HG03025 (cell line): ENCODE results near the gene NUP133.
A peak's percentile ranks its signal among the peaks of the same experiment; 100 is the strongest.
"Not testable (repeated sequence)": the region's sequence is repeated elsewhere in the genome, so short reads cannot be mapped to it uniquely, and the experiment has no call there.

Source experiments
- ATAC-seq: cut with Tn5 transposase; IDR thresholded peaks from one replicate; pipeline ENCODE4 v1.9.1; 2021; ENCODE audit warnings: mild to moderate bottlenecking, moderate library complexity; ENCODE audit not compliant: unreplicated experiment, low FRiP score

Gene NUP133

GRCh38 chr1:229507951-229508822 is at the start of gene NUP133:
TSS of gene NUP133 (minus strand) at chr1:229508341. CDS start at chr1:229508249, 92 bp downstream.
- ATAC-seq = peak; percentile 91

GRCh38 chr1:229557200-229557850 is 49.2 kb upstream of the NUP133 start:
- no peak for ATAC-seq

- no peak for ATAC-seq
Measured at GRCh38 chr1:229554886-229555621, 46.9 kb upstream of the NUP133 start.

- ATAC-seq = no peak
Measured at GRCh38 chr1:229553621-229554130, 45.5 kb upstream of the NUP133 start.

- no peak for ATAC-seq
Measured at GRCh38 chr1:229552732-229553131, 44.6 kb upstream of the NUP133 start.

GRCh38 chr1:229550812-229551567 is 42.8 kb upstream of the NUP133 start:
- ATAC-seq = no peak

- ATAC-seq = no peak
Measured at GRCh38 chr1:229547542-229547941, 39.4 kb upstream of the NUP133 start.

GRCh38 chr1:229544587-229544986 is 36.4 kb upstream of the NUP133 start:
- no peak for ATAC-seq

GRCh38 chr1:229539863-229540506 is 31.8 kb upstream of the NUP133 start:
- no peak for ATAC-seq

GRCh38 chr1:229538945-229539344 is 30.8 kb upstream of the NUP133 start:
- ATAC-seq = no peak

- no peak for ATAC-seq
Measured at GRCh38 chr1:229537894-229538293, 29.8 kb upstream of the NUP133 start.

- ATAC-seq = no peak
Measured at GRCh38 chr1:229536982-229537381, 28.8 kb upstream of the NUP133 start.

- ATAC-seq = no peak
Measured at GRCh38 chr1:229535230-229535629, 27.1 kb upstream of the NUP133 start.

GRCh38 chr1:229531326-229531725 is 23.2 kb upstream of the NUP133 start:
- ATAC-seq = no peak

GRCh38 chr1:229529639-229530038 is 21.5 kb upstream of the NUP133 start:
- ATAC-seq = no peak

GRCh38 chr1:229526695-229527094 is 18.6 kb upstream of the NUP133 start:
- no peak for ATAC-seq

GRCh38 chr1:229523052-229523451 is 14.9 kb upstream of the NUP133 start:
- no peak for ATAC-seq

GRCh38 chr1:229514578-229515275 is 6.6 kb upstream of the NUP133 start:
- peak; percentile 72 for ATAC-seq

GRCh38 chr1:229511625-229512024 is 3.5 kb upstream of the NUP133 start:
- not testable (repeated sequence) for ATAC-seq
